Ureter (tissue), 1 donor: ENCODE results near the gene SFTA2. TPM values are rescaled to one million over a fixed set of nuclear protein-coding genes. Genes with fewer than 3 reads are reported as not detected.
"Not testable (repeated sequence)": the region's sequence is repeated elsewhere in the genome, so short reads cannot be mapped to it uniquely, and the experiment has no call there.

Source experiments
- DNase-seq: peaks from one replicate; pipeline ENCODE4 v3.0.0-alpha.2; 2020; ENCODE audit warnings: low spot score
- total RNA-seq: library from RNA; stranded (reverse); gene quantifications from one replicate; pipeline ENCODE4 v1.2.4, GENCODE V29; 2023
- donor health status: DM: yes; HTN: yes; CAD: no.

The SFTA2 gene
- total RNA-seq, 1 donor from 2014 or later, result 1.0 TPM

DNA sequence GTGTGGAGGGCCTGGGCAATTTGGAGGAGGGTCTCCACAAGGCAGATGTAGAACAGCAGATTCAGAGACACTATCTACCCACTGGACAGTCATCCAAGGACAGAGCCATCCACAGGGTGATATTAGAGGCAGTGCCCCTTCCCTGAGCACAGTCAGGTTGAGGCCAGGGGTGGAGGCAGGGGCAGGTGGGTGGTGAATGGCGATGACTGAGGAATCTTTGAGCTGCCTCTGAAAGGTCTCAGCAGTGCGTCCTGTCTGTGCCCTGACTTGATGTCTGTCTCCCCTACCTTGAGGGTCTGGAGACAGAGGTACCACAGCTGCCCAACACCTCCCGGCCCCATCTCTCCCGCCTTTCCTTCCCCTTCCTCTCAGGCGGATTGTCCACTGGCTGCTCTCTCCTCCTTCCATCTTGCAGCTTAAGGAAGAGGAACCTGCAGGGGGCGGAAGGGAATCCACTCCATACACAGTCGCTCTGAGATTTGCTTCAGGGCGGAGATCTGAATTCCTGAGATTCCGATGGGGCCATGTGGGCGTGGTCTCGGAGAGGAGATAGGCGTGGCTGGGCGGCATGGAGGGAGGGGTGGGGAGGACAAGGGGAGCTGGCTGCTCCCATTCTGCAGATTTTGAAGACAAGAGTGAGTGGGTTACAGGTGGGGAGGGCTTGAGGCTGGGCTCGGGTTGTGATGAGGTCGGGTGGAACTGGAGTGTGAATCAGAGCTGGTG lies 10.5 kb upstream of the SFTA2 start:
- peak; percentile 82 for DNase-seq

DNA sequence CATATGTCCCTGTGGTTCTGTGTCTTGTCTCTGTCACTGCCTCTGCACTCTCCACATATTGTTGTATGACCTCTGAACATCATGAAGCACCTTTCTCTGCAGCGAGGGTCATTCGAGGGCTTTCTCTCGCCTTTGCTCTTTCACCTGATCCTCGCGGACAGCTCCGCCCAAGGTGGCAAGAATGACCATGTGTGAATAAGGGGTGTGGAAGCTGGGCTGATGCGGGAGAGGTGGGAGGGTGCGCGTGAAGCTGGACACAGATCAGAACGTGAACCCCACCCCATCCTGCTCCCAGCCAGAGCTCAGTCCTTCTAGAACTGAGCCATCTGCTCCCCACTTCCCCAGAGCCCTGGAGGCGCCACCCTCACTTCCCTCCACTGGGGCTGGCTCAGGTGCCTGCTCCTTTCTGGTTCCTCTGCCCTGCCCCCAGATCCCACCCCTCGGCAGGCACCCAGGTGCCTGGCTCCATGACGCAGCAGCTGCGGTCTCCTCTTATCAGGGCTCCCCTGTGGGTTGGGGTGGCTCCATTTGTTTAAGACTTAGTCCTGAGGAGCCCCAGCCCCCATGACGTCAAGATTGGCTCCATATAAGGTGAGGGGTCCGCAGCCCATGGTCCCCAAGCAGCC lies 8.5 kb upstream of the SFTA2 start, which contains the start of gene MUCL3:
Gene MUCL3, plus strand, starts transcription at position 613 of the 626 bp plus-strand sequence. CDS start 27 bp downstream, outside the sequence.
- no peak for DNase-seq

DNA sequence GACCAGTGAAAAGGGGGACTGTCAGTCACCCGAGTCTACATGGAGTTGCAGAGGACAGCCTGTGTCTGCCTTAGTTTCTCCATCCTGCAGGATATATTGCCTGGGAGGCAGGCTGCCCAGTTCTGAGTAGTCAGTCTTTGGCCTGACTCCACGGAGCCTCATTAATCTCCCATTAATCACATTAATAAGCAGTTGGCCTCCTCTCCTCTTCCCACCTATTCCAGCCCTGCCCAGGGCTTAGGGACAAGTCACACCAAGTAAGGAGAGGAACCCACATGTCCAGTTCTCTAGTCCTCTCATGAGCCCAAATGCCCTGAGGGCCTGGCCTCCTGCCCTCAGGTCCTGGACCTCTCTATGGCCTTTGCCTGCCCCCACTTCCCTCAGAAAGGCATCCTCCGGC lies 7.5 kb upstream of the SFTA2 start:
- DNase-seq, result no peak

DNA sequence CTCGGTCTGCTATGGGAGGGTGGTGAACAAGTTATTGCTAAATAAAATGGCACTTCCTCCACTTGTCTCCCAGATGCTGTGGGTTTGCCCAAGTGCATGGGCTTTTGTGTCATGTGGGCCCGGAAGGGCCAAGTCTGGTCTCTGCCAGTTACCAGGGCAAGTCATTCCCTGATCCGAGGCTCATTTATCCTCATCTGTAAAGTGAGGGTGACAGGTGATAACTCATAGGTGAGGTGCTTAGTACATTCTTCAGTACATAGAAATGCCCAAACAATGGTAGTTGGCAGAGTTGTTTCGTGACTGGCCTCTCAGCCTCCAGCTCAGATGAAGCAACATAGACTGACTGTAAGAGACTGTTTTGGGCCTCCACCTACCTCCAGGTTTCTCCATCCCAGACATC lies 6.8 kb upstream of the SFTA2 start:
- no peak for DNase-seq

DNA sequence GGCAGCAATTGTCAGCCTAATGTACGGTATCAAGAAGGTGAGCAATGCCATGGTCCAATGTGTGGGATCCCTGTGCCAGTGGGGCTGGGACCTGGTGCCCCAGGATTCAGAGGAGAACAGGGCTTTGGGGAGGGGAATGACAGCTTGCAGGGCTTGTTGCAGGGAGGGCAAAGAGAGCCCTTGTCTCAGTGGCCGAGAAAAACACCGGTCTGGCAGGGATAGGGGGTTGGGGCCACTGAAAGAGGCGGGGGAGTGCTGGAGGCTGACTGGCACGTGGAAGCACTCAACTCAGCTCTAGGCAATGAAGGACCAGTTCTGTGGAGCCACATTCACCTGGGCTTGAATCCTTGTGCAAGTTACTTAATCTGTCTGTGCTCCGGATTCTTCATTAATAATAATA lies 5.3 kb upstream of the SFTA2 start:
- DNase-seq, result no peak

DNA sequence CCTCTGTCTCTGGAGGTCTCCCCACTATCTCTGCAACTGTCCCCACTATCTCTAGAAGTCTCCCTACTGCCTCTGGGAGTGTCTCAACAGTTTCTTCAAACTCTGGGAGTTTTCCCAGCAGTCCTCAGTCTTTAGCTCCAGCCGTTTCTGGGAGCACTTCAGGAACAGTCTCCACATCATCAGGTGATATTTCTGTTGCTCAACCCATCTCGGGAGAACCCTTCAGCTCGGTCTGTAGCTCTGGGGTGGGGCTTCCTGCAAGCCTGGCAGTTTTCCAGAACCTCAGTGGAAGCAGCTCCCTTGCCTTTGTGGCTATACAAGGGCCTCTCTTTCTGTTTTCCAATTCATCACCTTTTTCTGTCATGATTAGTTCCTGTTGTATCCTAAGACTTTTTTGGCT lies 3.0 kb upstream of the SFTA2 start:
- DNase-seq, result no peak

DNA sequence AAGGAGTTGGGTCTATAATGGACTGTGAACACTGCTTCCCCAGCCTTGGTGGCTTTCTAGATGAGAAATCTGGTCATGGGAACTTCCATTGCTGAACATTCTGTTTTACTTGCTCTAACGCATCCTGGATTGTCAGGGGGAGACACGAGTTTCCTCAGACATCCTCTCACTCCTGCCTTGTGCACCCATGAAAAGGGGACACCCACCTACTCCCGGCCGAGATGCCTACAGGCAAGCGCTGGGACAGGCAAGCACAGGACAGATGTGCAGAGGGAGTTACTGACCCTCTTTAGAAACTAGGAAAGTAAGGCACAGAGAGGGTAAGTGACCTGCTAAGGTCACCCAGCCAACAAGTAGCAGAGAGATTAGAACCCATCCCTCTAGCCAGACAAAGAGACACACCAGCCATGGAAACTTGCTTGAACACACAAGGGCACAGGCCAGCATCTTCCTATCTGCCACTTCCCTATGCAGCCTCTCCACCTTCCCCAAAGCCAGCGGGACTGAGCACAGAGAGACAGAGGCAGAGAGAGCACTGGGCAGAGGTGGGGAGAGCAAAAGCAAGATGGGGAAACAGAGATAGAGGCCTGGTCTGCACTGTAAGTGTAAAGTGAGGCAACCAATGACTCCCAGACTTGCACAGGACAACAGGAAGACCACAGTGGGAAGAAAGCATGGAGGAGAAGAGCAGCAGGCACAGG lies 845 bp upstream of the SFTA2 start:
- DNase-seq, result no peak

DNA sequence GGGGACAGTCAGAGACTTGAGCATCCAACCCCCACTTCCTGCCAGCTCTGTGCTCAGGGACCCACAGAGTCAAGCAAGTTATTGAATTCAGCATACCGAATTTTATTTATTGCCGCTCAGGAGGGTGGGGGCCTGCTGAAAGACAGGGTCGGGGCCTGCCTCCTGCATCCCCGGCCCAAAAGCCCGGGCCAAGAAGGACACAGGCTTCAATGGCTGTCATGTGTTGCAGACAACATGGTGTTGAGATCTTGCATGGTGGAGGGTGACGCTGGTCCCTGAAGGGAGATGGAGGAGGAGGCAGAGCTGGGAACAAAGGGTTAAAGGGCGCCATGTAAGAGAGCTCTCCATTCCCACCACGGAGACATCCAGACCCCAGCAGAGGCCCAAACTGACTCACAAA lies 698 bp downstream of the SFTA2 start:
- DNase-seq, result no peak

DNA sequence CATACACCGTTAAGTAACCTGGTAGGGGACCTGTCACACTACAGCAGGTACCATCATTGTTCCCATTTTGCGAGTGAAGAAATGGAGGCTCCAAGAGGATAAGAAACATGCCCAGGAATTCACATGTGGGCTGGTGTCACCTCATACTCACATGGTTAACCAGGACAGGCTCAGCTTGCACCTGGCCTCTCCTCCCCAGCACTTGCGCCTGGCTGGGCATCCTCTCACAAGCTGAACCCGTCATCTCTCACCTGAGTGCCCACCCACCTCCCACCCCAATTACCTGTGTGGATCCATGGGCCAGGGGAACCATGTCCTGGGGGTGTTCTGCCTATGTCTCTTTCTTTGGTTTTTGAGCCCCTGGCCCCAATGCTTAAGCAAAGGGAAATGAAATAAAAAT lies 1.5 kb downstream of the SFTA2 start:
- DNase-seq, result no peak

DNA sequence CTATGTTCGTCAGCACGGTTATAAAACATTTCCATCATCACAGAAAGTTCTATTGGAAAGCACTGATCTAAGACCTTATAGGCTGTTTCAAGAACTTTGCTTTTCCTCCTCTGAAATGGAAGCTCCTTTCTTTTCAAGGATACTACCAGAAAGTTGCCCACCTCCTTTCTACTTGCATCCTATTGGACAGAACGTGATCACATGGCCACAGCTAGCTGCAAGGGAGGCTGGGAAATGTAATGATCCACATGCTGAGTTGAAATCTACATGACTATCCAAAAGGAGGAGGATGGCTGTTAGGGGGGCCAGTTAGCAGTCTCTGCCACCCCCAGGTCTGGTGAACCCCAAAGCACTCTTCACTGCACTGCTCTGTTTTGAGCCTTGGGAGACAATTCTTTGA lies 3.3 kb downstream of the SFTA2 start:
- DNase-seq, result no peak

DNA sequence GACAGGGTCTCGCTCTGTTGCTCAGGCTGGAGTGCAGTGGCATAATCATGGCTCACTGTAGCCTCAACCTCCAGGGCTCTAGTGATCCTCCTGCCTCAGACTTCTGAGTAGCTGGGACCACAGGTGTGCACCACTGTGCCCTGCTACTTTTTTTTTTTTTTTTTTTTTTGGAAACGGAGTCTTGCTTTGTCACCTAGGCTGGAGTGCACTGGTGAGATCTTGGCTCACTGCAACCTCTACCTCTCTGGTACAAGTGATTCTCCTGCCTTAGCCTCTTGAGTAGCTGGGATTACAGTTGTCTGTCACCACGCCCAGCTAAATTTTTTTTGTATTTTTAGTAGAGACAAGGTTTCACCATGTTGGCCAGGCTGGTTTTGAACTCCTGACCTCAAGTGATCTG lies 4.9 kb downstream of the SFTA2 start:
- not testable (repeated sequence) for DNase-seq

DNA sequence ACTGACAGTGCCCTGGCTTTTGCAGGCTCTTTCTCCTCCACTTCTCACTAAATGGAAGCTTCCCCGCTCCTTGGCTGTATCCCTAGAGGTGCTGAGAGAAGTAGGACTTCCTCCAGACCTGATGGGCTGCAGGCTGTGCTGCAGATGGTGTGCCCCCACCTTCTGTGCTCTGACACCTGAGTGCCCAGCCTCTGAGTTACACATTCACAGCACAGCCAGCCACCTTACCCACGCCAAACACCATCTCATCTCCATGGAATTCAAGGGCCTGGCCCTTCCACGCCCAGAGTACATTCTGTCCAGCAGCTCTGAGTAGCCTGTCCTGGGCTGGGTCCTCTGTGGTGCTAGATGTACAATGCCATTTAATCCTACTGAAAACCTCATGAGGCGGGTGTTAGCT lies 5.3 kb downstream of the SFTA2 start:
- no peak for DNase-seq

DNA sequence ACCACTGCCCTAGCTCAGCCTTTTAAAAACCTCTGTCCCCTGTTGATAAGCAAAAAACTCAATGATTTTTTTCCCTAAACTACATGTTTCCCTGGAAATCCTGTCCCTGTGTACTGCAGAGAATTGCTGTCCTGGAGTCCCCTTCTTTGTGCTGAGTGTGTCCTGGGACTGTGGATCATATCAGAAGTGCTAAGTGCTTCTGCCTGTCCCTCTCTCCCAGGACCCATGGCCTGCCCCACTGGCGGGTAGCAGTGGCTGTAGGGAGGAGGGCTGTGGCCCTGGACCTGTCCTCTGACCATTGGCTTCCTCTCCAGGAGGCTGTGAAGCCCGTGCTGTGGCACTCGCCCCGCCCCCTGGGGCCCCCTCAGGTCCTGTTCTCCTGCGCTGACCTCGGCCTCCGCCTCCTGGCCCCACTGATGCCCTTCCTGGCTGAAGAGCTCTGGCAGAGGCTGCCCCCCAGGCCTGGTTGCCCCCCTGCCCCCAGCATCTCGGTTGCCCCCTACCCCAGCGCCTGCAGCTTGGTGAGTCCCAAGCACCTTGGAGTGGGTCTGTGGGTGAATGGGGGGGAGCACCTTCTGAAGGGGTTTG lies 7.8 kb downstream of the SFTA2 start:
- DNase-seq, result not testable (repeated sequence)

DNA sequence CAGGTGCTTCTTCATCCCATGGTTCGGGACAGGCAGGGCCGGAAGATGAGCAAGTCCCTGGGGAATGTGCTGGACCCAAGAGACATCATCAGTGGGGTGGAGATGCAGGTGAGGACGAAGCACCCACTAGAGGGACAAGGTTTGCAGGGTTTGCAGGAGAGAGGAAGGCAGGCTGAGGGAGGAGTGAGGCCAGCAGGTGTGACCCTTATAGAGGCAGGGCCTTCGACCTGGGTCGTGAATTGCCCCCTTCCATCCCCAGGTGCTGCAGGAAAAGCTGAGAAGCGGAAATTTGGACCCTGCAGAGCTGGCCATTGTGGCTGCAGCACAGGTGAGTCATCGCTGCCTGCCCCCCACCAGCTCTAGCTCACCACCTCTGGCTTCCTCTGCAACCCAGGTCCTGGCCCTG lies 9.5 kb downstream of the SFTA2 start:
- no peak for DNase-seq

DNA sequence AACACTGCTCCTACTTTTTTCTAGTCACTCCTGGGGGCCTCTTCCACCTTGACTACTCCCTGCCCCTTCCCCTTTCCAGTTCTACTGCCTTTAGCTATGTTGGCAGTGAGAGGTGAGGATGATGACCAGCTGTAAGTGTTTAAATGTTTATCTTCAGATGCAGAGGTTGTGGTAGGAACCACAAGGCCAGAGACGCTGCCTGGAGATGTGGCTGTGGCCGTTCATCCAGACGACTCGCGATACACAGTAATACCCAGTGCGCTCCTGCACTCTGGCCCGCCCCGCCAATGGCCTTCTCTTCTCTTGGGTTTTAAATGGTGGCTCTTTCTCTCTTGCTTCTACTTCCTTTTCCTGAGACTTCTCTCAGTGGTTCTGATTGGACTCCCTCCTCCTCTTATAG lies 13.3 kb downstream of the SFTA2 start:
- DNase-seq, result no peak

DNA sequence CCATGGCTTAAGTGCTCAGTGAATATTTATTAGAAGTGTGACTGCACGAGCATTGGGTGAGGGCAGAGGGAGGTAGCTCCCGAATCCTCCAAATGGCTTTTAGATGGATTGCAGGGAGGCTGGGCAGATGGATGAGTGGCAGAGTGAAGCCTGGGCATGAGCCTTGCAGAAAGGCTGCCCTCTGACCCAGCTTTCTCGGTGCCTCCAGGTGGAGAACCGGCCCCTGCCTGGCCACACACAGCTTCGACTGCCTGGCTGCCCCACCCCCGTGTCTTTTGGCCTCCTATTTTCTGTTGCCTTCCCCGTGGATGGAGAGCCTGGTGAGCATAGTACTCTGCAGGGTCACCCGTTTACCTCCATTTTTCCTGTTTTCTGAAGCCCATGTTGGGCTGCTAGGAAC lies 14.5 kb downstream of the SFTA2 start:
- DNase-seq, result no peak

DNA sequence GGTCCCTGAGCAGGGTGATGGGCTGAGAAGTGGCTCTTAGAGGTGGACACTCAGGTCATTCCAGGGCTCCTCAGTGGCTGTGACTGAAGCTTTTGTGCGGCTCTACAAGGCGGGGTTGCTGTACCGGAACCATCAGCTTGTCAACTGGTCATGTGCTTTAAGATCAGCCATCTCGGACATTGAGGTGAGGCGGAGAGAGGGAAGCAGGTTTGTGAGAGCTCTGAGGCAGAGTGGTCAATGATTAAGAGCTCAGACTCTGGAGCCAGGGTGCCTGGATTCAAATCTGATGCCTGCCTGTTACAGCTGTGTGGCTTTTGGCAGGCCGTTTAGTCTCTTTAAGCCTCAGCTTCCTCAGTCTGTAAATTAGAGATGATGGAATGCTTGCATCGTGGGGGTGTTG lies 14.9 kb downstream of the SFTA2 start:
- DNase-seq, result no peak

DNA sequence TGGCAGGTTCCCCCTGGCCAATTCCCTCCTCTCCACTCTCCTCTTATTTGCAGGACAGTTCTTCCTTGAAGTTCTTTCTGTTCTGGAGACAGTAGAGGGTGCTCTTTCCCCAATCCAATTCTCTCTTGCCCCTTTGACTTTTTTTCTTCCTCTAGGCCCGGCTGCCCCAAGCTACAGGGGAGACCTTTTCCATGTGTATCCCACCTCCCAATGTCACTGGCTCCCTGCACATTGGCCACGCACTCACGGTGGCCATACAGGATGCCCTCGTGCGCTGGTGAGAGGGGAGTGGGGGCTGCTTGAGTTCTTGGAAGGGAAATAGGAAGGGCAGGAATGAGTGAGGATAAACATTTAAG lies 16.4 kb downstream of the SFTA2 start:
- DNase-seq, result no peak

DNA sequence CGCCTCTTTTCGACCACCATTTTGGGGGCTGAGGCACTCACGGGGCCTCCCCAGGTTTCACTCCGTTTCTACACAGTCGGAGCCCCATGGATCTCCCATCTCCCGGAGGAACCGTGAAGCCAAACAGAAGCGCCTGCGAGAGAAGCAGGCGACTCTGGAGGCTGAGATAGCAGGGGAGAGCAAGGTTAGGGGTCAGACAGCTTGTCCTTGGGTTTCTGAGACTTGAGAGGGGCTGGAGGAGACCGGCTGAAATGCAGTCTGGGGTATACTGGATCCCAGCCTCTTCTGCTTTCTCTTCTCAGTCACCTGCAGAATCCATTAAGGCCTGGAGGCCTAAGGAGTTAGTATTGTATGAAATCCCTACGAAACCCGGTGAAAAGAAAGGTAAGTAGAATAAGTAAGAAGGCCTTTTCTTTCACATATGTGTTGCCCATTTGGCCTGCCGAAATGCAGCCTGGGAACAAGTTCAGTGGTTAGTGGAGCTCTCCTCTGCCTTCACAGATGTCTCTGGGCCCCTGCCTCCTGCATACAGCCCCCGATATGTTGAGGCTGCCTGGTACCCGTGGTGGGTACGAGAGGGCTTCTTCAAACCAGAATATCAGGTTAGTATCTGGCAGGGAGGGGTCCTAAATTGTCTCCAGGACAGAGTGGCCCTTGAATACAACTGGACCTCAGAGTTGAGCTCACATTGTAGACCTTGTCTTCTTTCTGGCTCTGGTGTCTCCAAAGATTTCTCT lies 16.9 kb downstream of the SFTA2 start:
- no peak for DNase-seq

DNA sequence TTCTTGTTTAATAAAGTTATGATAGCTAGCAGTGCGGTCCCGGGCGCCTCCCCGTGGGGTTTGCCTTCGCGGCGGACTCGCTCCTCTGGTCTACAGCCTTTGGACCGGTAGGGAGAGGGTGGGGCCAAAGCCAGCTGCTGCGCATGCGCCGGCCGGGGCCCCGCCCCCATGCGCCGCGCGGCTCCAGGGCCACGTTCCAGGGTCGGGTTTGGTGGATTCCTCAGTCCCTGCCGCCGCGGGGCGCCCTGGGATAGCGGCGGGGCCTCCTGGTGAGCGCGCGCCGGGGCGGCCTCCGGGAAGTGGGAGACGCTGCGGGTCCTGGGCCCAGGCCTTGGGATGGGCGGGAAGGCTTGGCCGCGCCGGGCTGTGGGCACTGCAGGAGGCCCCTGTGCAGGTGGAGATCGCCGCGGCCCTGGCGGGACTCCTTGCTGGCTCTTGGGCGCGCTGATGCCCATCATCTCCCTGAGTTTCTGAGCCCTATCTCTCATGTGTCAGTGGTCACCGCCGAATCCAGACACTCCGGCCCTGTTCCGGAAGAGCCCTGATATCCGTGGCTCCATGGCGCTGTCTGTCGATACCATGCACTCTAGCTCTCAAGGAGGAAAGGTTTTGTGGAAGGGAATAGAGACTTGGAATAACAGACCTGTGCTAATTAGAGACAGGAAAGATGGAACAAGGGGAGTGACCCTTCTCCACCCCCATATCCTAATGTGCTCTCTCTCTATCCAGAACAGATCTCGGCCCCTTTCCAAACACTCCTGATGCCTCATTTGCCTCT lies 17.7 kb downstream of the SFTA2 start, which contains the start of gene VARS2:
Gene VARS2, plus strand, starts transcription at position 163 of the 778 bp plus-strand sequence. Its CDS starts 599 bp downstream, at position 762.
- DNase-seq, result peak; percentile 94

DNA sequence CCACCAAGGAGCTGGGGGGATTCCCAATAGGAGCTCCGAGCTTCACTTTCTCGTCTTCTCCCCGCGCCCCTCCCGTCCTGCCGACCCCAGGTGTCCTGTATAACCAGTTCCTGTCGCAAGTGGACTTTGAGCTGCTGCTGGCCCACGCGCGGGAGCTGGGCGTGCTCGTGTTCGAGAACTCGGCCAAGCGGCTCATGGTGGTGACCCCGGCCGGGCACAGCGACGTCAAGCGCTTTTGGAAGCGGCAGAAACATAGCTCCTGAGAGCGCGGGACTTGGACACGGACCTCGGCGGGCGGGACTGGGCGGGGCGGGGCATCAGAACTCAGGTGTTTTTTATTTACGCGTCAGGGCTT lies 18.3 kb downstream of the SFTA2 start:
- no peak for DNase-seq
